ENCODE measurements around the gene KDM7A.
"Not testable (repeated sequence)": the region's sequence is repeated elsewhere in the genome, so short reads cannot be mapped to it uniquely, and the experiment has no call there.

Gene KDM7A, protein sequence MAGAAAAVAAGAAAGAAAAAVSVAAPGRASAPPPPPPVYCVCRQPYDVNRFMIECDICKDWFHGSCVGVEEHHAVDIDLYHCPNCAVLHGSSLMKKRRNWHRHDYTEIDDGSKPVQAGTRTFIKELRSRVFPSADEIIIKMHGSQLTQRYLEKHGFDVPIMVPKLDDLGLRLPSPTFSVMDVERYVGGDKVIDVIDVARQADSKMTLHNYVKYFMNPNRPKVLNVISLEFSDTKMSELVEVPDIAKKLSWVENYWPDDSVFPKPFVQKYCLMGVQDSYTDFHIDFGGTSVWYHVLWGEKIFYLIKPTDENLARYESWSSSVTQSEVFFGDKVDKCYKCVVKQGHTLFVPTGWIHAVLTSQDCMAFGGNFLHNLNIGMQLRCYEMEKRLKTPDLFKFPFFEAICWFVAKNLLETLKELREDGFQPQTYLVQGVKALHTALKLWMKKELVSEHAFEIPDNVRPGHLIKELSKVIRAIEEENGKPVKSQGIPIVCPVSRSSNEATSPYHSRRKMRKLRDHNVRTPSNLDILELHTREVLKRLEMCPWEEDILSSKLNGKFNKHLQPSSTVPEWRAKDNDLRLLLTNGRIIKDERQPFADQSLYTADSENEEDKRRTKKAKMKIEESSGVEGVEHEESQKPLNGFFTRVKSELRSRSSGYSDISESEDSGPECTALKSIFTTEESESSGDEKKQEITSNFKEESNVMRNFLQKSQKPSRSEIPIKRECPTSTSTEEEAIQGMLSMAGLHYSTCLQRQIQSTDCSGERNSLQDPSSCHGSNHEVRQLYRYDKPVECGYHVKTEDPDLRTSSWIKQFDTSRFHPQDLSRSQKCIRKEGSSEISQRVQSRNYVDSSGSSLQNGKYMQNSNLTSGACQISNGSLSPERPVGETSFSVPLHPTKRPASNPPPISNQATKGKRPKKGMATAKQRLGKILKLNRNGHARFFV

DNA sequence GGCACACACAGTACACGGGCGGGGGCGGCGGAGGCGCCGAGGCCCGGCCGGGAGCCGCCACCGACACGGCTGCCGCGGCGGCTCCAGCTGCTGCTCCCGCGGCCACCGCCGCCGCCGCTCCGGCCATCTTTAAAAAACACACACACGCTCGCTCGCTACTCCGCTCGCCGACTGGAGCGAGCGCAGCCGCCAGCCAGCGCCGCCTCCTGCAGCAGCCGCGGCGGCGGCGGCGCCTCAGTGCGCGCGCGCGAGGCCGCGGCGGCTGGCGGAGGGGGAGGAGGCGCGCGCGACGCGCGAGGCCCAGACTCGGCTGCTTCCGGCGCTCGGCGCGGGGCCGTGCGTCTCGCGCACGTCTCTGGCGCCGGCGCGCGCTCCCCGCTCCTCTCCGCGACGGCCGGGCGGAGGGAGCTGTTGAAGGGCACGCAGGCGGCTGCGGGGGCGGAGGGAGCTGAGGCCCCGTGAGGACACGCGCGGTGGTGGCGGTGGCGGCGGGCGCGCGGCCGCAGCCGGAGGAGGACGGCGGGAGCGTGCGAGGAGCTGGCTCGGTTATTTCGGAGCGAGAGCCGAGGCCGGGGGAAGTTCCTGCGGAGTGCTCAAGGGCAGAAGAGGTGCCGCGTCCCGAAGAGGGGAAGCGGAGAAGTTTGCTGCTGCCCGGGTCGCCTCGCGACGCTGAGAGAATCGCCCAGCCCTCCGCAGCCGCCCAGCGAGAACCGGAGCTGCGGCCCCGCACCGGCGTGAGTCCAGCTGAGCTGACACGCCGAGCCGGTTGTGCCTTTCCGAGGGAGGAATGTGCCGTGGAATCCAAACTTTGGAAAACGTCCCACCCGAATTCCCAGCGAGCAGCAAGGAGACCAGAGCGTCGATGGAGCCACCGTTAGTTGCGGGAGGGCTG is at the start of gene KDM7A:
TSS of gene KDM7A (minus strand) at position 173 of the 892 bp plus-strand sequence. CDS start at position 127, 46 bp downstream.
- peak; percentile 95 for DNase-seq

DNA sequence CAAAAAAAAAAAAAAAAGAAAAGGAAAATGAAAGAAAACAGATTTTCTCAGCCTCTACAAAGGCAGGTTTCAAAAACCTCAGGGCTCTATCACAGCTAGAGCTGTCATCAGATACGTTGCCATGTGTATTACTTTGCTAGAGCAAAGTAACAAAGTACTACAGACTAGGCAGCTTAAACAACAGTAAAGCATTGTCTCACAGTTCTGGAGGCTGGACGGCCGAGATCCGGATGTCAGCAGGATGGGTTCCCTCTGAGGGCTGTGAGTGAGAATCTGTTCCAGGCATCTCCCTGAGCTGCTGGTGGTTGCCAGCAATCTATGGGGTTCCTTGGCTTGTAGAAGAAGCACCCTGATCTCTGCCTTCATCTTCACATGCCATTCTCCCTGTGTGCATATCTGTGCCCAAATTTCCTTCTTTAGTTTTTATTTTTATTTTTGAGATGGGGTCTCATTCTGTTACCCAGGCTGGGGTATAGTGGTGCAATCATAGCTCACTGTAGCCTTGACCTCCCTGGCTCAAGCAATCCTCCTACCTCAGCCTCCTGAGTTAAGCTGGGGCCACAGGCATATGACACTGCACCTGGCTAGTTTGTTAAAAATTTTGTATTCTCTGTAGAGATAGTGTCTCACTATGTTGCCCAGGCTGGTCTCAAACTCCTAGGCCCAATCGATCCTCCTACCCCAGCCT is 48.9 kb upstream of the KDM7A start:
- no peak for DNase-seq

DNA sequence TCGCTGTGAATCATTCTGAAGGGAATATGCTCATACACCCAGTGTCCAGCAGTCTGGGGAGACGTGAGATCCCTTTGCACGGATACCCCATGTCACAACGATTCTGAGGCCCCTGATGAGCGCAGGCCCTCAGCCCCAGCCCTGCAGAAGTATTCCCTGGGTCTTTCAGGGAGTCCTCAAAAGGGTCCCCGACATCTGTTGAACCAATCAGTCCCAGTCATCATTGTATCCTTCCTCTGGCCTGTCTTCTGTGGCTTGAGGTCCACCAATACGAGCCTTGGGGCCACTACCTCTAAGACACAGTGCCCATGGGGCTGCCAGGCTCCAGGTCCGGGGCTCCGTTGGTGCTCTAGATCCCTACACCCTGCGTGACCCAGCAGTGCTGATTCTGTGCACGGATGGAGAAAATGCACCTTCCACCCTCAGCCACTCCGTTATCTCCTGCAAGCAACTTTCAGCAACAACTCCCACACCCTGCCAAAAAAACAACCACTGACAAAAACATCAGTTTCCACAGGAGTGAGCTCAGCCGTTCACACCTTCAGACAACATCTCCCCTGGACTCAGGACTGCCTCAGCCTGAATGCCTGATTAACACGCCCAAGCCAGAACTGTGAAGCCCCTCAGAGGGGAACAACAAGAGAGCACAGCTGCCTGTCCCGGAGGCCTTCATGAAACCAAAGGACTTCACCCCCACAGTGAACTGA is 46.9 kb upstream of the KDM7A start:
- no peak for DNase-seq

DNA sequence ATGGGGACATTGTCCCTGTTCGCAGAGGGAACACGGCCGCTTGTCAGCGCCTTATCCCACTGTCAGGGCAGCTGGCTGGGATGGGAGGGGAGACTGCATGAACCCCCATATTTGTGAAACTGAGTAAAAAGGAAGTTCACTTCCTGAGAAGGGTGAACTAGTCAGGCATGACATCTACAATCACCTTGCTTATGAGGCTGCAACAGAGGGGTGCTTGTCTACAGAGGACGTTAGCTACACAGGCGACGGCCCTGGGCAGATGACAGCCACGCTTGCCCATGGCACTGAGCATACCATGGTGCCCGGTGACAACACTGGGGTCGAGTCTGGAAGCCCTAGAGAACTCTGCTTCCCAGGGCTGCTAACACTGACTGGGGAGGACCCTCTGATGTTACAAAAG is 46.0 kb upstream of the KDM7A start:
- no peak for DNase-seq

DNA sequence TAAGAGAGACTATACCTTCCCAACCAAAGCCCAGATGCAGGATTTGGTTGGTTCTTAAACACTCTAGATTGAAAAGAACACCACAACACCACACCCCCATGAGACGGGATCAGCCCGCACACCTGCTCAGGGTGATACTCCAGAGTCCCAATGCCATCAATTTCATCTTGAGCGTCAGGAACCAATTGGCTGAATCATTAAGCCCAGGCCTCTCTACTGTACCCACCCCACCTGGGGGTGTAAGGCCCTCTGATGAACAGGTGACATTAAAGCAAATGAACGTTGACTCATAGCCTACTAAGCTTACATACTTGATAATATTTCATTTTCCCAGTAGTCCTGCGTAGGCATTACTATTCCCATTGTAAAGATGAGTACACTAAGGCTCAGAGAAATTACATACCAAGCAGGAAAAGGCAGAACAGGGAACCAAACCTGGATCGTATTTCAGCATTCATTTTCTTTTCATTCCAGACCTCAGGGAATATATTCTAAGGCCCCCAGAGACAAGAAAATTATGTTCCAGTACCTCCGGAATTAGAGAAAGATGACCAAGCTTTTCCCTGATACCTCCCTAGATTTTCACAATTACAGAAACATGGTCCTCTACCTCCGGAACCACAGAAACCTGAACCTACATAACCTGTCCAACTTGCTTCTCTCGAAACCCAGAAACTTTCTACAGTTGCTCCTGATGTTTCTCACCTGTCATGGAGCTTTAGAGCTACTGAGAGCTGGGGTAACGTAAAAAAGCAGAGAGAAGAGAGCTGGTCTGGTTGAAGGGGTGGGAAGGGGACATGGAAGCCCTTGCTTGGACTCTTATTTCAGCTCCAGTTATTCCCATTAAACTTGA is 43.1 kb upstream of the KDM7A start:
- DNase-seq: no peak

DNA sequence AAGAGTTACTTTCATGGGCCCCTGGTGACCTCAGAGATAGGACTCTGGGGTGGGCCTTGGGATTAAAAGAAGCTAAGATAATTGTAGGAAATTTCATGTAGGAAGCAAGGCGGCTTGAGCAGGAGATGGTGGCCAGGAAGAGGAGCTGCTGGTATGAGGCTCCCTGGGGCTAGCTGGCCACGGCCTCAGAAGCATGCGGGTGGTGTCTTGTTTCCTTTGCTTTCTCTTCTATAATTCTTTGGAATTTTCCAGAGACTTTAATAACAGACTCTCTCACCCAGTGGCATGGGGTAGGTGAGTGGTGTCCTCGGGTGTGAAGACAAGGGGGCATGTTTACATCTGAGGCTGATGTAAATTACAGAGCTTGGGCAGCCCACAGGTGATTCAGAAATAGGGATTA is 41.9 kb upstream of the KDM7A start:
- no peak for DNase-seq

DNA sequence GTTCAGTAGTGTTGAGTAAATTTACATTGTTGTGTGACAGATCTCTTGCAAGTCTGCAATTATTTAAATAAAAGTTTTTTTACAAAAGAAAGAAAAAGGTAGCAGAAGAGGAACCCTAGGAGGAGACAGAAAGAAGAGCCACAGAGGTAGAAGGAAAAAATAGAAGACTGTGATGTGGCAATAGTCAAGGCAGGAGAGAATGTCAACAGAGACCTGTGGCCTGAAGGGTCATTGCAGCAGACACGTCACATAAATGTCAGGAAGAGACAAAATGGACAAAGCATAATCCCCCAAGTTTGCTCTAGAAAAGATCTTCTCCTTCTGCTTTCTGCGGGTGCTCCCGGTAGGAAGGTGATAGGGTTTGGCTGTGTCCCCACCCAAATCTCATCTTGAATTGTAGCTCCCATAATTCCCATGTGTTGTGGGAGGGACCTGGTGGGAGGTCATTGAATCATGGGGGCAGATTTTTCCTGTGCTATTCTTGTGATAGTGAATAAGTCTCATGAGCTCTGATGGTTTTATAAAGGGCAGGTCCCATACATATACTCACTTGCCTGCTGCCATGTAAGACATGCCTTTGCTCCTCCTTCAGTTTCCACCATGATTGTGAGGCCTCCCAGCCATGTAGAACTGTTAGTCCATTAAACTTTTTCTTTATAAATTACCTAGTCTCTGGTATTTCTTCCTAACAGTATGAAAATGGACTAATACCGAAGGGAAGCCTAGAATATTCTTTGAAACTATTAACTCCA is 41.1 kb upstream of the KDM7A start:
- DNase-seq: no peak

DNA sequence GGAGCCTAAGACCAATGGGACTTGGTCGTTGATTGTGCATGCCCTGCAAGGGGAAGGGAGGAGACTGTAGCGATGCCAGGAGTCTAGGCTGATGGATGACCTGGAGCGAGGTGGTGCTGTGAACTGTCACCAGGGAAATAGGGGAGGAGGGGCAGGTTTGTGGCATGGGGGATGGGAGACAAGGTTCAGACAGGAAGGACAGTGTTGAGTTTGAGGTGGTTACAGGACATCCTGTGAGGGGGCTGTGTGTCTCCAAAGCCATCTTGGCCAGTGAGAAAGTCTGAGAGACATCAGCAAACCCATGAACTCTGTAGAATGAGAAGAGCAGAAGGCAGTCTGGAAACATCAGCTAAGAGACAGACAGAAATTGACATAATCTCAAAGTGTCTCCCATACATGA is 38.5 kb upstream of the KDM7A start:
- no peak for DNase-seq

DNA sequence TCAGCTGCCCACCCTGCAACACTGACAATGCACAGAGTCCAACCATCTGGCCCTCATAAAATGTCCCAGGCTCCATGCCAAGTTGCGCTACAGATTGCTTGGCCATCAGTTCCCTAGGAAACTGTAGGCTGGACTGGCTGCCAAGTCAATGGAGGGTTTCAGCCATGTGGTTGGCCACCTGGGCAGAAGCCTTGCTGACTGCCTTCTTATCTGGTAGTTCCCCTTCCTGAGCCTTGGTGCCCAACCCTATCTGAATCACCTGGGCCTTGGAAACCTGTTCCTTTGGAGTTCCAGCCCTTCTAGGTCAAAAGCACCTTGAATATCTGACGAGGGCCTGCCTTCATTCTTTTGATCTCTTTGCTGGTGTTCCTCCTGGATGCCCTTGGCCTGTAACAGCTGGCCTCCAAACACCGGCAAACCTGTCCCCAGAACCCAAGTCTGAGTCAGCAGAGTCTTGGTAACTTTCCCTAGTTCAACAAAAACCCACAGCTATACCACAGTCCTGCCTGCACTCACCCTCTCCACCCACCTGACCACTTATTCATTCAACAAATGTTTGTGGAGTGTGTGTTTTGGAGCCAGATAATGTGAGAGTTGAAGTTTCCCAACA is 37.4 kb upstream of the KDM7A start:
- DNase-seq: no peak

DNA sequence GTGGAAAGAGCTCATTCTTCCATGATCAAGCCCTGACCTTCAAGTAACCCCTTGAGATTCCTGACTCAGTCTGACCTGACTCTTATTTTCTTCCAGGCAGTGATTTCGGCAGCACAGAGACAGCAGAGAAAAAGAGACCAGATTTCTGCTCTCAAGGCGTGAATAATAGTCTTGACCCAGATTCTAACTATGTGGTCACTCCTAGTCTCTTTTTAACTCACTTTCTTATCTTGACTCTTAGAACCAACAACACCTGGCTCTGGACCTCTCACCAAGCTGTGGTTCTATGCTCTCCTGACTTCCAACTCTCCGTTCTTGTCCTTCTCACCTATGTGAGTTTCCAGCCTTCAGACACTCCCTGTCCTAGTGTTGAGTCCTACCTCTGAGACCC is 36.9 kb upstream of the KDM7A start:
- no peak for DNase-seq

DNA sequence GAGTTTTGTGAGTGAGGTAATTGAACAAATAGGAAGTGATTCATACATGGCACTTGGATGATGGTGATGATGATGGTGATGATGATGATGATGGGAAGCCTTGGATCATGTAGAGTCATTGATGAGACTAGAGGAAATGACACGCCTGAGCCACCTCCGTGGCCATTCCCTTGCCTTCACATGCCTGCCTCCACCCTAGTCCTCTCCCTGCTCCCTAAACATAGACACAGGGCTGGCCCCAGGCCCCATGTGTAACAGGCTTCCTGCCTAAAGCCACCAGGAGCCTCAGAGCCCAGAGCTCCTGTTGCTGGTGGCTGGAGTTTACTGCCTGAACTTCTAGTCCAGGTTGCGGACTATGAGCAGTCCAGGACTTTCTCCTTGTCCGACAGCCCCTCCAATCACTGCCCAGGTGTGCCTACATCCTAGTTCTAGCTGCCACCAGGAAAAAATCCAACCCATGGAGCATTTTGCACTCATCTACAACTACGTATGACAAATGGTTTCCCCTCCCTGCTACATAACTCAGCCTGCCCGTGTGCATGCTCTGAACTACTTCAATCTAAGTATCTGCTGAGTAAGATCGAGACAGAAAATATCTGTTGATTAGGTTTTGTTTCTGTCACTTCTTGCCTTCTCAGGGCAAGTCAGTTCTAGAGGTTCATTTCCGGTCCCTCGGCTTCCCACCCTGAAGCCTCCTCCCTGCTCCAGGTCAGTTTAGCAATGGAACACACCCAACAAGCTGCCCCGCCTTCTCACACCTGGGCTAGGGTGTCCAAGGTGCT is 35.5 kb upstream of the KDM7A start:
- DNase-seq: no peak

DNA sequence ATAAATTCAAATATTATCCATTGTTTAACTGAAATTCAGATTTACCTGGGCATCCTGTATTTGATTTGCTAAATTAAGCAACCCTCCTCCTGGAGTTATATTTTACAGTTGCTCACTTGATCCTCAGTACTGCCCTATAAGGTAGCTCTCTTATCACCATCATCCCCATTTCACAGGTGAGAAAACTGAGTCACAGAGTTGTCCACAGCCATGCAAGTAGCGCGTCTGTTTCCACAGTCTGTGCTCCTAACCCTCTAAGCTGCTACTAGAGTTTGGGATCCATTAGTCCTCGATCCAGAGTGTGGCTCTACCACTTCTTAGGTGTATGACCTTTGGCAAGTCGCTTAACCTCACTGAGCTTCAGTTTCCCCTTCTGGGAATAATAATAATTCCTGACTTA is 34.9 kb upstream of the KDM7A start:
- DNase-seq: no peak

DNA sequence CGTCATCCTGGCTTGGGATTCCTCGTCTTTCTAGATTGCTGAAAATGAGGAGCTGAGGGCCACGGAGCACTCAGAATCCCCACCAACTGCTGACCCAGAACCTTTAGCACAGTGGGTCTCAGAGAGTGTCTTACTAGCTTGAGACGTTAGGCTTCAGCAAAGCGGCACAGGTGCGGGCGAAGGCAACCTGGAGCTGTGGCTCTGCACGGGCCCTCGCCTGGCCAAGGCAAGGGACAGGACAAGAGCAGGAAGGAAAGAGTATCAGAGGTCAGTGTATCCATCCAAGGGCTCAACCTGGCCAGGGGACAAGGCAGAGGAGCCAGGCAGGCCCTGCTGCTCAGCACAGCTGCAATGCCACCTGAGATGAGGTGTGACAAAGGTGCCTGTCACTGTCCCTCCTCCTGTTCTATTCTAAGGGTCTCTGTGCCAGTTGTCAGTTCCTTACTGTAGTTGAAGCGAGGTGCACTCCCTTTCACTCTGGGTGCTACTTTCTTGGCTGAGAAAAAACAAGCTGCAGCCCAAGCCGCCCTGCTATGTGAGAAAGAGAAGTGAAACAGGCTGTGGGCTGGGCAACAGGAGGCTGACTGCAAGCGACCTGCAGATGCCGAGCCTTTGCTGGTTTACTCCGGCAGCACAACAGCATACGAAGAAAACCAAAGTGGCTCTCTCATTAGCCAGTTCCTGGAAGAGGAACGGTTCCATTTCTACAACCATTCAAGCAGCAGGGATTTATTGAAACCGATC is 33.3 kb upstream of the KDM7A start:
- DNase-seq: peak; percentile 40

DNA sequence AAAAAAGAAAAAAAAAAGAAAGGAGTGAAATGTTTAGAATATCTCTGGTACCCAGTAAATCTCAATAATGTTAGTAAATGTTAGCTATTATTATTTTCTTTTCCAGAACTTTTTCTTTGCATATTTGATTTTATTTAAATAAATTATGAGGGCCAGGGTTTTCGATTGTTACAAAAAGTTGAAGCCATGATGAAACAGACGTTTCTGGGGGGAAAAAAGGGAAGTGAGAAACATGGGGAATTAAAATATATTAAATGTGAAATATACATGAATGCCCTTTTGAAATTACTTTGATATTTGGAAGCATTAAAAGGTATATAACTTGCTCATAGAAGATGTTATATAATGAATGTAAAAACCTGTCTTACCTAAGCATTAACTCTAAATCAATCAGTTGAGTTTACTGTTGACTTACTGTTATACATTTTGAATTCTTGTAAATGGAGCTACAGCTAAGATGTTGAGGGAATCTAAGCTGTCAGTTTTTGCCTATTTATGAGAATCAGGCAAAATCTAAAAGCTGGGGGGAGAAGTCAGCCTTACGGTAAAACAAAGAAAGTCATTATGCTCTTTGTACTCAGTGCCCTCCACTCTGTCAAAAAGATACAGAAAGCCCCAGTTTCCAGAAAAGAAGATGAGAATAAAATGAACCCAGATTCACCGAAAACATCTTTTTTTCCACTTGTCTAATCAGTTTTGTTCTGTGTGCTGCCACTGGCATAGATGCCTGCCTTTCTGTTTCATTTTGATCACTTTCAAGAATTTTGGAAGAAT is 30.0 kb upstream of the KDM7A start:
- DNase-seq: no peak

DNA sequence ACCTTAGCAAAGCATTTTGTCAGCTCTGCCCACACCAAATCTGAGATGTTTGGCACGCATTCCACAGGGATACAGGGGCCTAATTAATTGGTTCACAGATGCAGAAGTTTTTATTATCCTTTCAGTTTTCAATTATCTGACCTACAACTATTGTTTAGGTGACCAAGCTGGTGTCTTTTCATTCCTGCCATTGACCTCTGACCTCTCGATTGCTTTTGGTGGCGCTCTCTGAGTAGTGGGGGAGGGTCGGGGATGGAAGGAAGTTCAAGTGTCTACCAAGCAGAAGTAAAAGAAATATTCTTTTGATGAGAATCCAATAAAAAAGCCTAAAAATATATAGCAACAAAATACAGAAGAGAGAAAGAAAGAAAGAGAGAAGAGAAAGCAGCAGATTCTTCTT is 28.8 kb upstream of the KDM7A start:
- DNase-seq: no peak

DNA sequence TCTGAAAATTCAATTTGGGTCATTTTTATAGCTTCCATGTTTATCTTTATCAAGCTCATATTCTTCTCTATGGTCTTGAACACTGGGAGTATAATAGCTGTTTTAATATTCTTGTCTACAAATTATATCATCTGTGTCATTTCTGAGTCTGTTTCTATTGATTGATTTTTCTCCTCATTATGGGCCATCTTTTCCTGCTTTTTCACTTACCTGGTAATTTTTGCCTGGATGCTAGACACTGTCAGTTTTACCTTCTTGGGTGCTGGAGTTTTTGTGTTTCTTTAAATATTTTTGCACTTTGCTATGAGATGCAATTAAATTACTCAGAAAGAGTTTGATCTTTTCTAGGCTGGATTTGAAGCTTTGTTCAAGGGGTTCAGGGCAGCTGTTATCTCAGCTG is 26.8 kb upstream of the KDM7A start:
- no peak for DNase-seq

DNA sequence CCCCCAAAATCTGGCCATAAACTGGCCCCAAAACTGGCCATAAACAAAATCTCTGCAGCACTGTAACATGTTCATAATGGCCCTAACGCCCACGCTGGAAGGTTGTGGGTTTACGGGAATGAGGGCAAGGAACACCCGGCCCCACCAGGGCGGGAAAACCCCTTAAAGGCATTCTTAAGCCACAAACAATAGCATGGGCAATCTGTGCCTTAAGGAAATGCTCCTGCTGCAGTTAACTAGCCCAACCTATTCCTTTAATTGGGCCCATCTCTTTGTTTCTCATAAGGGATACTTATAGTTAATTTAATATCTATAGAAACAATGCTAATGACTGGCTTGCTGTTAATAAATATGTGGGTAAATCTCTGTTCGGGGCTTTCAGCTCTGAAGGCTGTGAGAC is 26.2 kb upstream of the KDM7A start:
- not testable (repeated sequence) for DNase-seq

Data from retina (tissue), 1 donor.